GM19328 (cell line): ENCODE measurements around the gene ST7.
"Not testable (repeated sequence)": the region's sequence is repeated elsewhere in the genome, so short reads cannot be mapped to it uniquely, and the experiment has no call there.

ENCODE experiments used
- ATAC-seq: cut with Tn5 transposase; IDR thresholded peaks from one replicate; pipeline ENCODE4 v1.9.1; 2021; ENCODE audit warnings: mild to moderate bottlenecking, moderate library complexity; ENCODE audit not compliant: unreplicated experiment

Gene ST7

GRCh38 chr7:117021366-117021765, 68.1 kb downstream of the ST7 start:
- ATAC-seq = no peak

- ATAC-seq = no peak
These were observed 68.7 kb downstream of the ST7 start for GRCh38 chr7:117021986-117022385.

GRCh38 chr7:117023325-117023854, 70.1 kb downstream of the ST7 start:
- ATAC-seq = peak; percentile 71

- no peak for ATAC-seq
These were observed 71.5 kb downstream of the ST7 start for GRCh38 chr7:117024811-117025210.

DNA sequence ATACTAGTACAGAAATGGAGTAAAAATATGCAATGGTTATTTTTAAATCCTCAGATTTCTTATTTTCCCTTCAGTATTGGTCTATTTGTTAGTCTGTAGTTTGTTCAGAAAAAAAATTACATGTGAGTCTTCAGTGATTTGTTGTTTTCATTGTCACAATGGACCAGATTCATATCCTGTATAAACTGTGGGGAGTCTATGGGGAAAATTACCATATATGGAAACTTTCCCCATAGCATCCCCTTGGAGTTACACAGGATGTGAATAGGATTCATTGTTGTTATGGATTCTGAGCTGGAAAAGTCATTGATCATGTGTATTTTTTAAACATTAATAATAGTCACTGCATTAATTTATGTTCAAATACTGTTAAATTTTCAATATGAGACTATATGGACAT, 72.6 kb downstream of the ST7 start:
- ATAC-seq = no peak

- ATAC-seq = not testable (repeated sequence)
These were observed 77.0 kb downstream of the ST7 start for GRCh38 chr7:117030346-117030745.

DNA sequence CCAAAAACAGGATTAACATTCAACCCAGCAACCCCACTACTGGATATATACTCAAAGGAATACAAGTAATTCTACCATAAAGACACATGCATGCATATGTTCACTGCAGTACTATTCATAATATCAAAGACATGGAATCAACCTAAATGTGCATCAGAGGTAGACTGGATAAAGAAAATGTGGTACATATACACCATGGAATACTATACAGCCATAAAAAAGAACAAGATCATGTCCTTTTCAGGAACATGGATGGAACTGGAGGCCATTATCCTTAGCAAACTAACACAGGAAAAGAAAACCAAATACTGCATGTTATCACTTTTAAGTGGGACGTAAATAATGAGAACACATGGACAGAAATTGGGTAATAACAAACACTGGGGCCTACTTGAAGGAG, 77.5 kb downstream of the ST7 start:
- ATAC-seq = not testable (repeated sequence)

GRCh38 chr7:117032810-117033209, 79.5 kb downstream of the ST7 start:
- no peak for ATAC-seq

DNA sequence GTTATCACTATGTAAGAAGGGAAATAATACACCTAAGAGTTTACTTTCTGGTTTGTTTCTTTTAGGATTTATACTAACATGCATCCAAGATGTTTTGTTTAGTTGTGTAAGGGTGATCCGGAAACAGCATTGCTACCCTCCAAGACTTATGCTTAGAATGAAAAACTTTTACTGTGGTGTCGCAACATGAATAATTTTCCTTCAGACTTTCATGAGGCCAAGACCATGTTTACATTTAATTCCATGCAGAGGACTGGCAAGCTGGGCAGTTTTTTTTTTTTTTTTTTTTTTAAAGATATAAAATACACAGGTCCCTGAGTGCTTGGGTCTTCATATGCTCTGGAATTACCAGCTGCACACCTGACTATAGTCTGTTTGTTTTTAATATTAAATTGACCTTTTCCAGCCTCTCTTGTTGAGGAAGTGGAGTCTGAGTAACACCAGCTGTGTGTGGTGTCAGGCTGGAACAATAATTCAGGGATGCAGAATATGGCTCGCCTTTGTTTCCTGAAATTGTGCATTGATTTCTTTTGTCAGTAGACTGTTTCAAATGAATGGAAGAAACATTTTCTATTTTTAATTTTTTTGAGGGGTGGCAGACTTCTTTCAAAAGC, 81.7 kb downstream of the ST7 start:
- no peak for ATAC-seq

- no peak for ATAC-seq
These were observed 82.2 kb downstream of the ST7 start for GRCh38 chr7:117035465-117035862.

GRCh38 chr7:117036053-117036669, 82.9 kb downstream of the ST7 start:
- no peak for ATAC-seq

DNA sequence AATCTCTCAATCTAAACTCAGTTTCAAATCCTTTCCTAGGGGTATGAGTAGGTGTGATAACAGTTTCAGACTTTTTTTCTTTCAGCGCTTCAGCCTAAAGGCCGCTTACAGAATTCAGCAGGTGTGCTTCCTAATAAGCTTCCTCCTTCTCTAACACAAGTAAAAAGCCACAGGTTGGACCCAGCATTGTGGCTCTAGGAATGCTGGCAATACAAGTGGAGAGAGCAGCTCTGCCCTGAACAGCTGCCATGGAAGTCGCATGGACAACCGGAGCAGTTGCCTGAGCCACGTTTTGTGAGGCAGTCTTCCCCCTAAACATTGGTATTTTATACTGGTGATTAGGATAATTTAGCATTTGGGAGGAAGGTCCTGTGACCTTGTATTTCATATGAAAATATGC, 83.5 kb downstream of the ST7 start:
- no peak for ATAC-seq

DNA sequence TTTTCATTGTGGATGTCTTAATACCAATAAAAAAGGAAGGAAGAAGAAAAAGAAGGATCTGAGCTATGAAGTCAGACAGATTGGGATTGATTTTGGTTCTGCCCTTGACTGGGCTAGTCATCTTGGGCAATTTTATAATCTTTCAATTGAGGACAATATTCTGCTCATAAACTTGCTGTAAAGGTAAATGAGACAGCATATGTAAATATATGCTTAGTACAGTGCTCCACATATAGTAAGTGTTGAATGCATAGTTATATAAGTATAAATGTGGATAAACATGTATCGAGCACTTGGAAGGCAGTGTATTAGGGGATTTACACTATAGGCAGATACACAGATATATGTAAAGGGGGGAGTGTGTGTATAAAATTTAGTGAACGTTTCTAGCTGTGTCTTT, 85.1 kb downstream of the ST7 start:
- ATAC-seq = no peak

GRCh38 chr7:117041007-117041406, 87.7 kb downstream of the ST7 start:
- ATAC-seq = peak; percentile 90

GRCh38 chr7:117041822-117042221, 88.5 kb downstream of the ST7 start:
- no peak for ATAC-seq

DNA sequence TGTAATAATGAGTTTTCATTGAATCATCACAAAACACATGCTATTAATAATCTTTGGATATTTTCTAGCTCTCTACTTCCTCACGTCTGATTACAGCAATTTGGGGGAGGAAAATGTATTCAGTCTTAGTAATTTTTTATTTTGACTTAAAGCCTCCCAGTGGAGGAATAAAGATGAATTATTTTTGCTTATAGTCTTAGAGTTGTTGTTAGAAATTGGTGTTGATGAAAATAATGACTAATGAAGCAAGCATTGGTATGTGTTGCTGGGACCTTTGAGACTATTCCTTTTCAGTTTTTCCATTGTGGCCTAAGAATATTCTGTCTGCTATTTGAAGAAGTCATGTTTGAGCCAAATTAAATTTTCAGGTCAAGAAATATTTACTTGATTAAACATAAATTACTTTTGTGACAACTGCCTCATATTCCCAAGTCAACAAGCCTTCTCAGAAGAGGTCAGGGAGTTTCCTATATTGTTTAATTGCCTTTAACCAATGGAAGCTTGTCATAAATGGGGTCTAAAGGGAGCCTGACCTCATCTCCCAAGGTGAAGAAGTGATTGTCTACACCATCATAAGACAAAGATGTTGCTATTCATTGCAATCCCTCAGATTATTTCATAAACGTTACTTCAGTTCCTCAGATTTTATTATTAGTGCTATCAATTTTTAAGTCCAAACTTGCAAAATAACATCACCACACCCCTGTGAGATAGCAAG, 90.0 kb downstream of the ST7 start:
- no peak for ATAC-seq

GRCh38 chr7:117044664-117045063, 91.4 kb downstream of the ST7 start:
- ATAC-seq = no peak

DNA sequence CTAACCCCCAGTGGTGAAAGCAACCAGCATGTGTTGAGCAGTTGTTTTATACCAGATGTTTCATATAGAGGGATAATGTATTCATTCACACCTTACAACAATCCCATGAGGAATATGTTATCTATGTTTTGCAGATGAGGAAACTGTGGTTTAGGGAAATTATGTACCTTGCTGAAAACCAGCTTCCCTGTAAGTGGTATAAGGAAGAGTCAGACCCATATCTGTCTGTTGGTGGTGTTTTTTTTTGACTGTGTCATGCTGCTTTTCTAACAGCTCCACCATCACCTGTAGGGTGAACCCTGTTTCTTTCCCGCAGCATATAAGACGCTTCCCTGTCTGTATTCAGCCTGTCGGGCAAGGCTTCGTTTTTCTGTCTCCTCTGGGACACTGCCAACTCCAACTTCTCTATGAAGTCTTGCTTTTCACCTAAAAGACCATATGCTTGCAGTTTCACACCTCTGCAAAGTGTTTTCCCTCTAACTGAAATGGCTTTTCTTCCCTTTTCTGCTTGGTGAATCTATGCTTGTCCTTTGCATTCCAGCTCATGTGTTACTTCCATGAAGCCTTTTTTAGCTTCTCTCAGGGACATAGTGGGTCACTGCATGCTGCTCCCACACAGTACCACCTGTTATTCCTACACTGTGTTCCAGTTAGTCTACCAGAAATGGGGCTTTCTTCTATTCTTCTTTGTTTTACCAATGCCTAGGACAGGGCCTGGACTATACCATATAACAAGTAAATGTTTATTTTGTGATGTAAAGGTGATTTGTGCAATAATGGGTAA, 92.8 kb downstream of the ST7 start:
- ATAC-seq = no peak

DNA sequence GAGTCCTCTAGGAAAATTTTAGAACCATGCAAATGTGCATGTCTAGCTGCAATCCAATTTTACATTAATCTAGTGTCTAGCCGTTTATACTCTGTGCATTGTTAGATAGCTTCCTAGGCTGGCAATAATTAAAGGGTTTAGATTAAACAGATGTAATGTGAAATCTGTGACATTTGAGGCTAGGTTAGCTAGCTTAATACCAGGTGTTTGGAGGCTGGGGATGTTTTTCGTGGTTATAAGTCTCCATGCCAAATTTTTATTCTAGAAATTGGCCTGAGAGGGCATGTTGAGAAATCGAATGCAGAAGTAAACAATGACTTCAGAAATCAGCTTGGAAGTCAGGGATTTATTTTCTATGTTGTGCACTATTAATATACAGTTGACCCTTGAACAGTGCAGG, 94.2 kb downstream of the ST7 start:
- ATAC-seq = no peak

DNA sequence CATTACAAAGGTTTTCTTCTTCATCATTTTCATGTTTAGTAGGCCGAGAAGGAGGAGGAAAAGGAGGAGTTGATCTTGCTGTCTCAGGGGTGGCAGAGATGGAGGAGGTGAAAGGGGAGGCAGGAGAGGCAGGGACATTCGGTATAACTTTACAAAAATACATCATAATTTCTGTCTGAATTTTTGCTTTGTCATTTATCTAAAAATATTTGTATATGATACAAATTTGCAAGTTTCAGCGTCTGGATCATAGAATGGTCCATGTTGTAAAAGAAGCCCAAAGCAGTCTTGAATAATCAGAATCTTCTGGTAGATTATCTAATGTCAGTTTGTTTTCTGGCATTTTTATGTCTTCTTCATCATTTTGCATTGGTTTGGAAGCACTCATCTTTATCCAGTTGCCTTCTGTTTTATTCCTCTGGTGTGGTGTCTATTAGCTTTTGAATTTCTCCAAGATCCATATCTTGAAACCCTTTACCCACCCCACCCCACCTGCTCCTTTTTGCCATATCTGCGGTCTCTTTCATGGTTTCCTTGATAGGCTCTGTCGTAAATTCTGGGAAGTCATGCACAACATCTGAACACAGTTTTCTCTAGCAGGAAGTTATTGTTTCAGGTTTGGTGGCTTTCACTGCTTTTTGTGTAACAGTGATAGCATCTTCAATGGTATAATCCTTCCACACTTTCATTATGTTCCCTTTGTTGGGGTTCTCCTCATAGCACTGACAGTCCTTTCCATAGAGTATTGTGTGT, 95.0 kb downstream of the ST7 start:
- ATAC-seq = no peak

DNA sequence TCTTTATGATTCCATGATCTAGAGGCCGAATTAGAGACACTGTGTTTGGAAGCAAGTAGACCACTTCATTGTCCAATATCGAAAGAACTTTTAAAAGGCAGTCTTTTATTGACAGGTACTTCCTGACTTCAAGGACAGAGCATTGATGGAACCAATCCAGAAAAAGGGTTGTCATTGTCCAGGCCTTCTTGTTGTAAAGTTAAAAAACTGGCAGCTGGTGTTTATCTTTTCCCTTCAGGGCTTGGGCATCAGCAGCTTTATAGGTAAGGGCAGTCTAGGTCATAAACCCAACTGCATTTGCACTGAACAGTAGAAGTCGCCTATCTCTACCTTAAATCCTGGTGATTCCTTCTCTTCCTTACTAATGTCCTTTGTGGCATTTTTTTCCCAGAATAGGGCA, 95.6 kb downstream of the ST7 start:
- ATAC-seq = no peak
